ENCODE results near the gene PLPP2.

- no peak for TF ChIP-seq CTCF (conservative IDR thresholded peaks at IDR 0.05; ENCODE audit: low read depth, low read length)
- no peak for TF ChIP-seq EZH2phosphoT487 (IDR thresholded peaks at IDR 0.05; ENCODE audit: borderline replicate concordance, low read length)
- no peak for TF ChIP-seq EZH2 (IDR thresholded peaks at IDR 0.05; ENCODE audit: low read length, unreplicated experiment)
These were observed 48.2 kb upstream of the PLPP2 start for GRCh38 chr19:339262-339887.

Data from PC-3 (cell line).